WTC11 (cell line): ENCODE data around the gene COPS3. TPM values are rescaled to one million over a fixed set of nuclear protein-coding genes. Genes with fewer than 3 reads are reported as not detected.

Experiments used
- ATAC-seq: fragments of 200-7000 bp; cut with Tn5 transposase; 2 replicates; pipeline ENCODE4 v1.10.0; 2021; ENCODE audit warnings: mild to moderate bottlenecking, moderate library complexity
- CTCF ChIA-PET: fragments of 300-600 bp; sonication (Branson Sonifier 250); formaldehyde crosslinking; loops from one replicate; lab custom pipeline; 2021; ENCODE audit warnings: antibody characterized with exemption; lab: Charles Lee
- POLR2A ChIA-PET: fragments of 350-600 bp; sonication (Branson Sonifier 250); formaldehyde crosslinking; loops from one replicate; lab custom pipeline; 2021; ENCODE audit warnings: antibody characterized with exemption; lab: Charles Lee
- DNase-seq: peaks from one replicate; pipeline ENCODE4 v3.0.0; 2021; ENCODE audit warnings: low spot score
- H3K27ac Mint-ChIP-seq: 2 replicates; pipeline ENCODE4 v1.8.0; 2021; ENCODE audit warnings: mixed read lengths
- H3K27me3 Mint-ChIP-seq: 2 replicates; pipeline ENCODE4 v1.8.0; 2021; ENCODE audit warnings: low read depth, mild to moderate bottlenecking, moderate library complexity, mixed read lengths
- H3K36me3 Mint-ChIP-seq: 2 replicates; pipeline ENCODE4 v1.8.0; 2021; ENCODE audit warnings: mixed read lengths
- H3K4me1 Mint-ChIP-seq: 2 replicates; pipeline ENCODE4 v1.8.0; 2022; ENCODE audit warnings: mixed read lengths
- H3K4me3 Mint-ChIP-seq: 2 replicates; pipeline ENCODE4 v1.8.0; 2021; ENCODE audit warnings: mild to moderate bottlenecking, moderate library complexity, mixed read lengths
- H3K9me3 Mint-ChIP-seq: 2 replicates; pipeline ENCODE4 v1.8.0; 2021; ENCODE audit warnings: mixed read lengths
- CREB1 ChIP-seq: sonication (generic); formaldehyde crosslinking; IDR thresholded peaks from 2 replicates; pipeline ENCODE4 v1.8.0; 2023; ENCODE audit warnings: mild to moderate bottlenecking, missing genetic modification reagents
- CTCF ChIP-seq: fragments of 200-600 bp; IDR thresholded peaks from 2 replicates; pipeline ENCODE4 v1.8.0; 2022; ENCODE audit warnings: antibody characterized with exemption
- HMGXB4 ChIP-seq: sonication (generic); formaldehyde crosslinking; IDR thresholded peaks from 2 replicates; pipeline ENCODE4 v1.8.1; 2023; ENCODE audit warnings: mild to moderate bottlenecking, moderate library complexity, missing genetic modification reagents
- MLX ChIP-seq: sonication (generic); formaldehyde crosslinking; IDR thresholded peaks from 2 replicates; pipeline ENCODE4 v1.8.1; 2023; ENCODE audit warnings: mild to moderate bottlenecking, missing genetic modification reagents, moderate library complexity
- MXD4 ChIP-seq: fragments of 250-450 bp; sonication (Bioruptor Pico); IDR thresholded peaks from 2 replicates; pipeline ENCODE4 v1.8.0; 2021; ENCODE audit warnings: mild to moderate bottlenecking, moderate library complexity, borderline replicate concordance
- NFATC4 ChIP-seq: fragments of 250-450 bp; sonication (Bioruptor Pico); IDR thresholded peaks from 2 replicates; pipeline ENCODE4 v1.9.0; 2021; ENCODE audit warnings: mild to moderate bottlenecking
- NFE2L1 ChIP-seq: sonication (generic); formaldehyde crosslinking; IDR thresholded peaks from 2 replicates; pipeline ENCODE4 v1.8.1; 2023; ENCODE audit warnings: missing genetic modification reagents
- RELA ChIP-seq: sonication (generic); formaldehyde crosslinking; IDR thresholded peaks from 2 replicates; pipeline ENCODE4 v1.8.1; 2022; ENCODE audit warnings: missing genetic modification reagents, mild to moderate bottlenecking, borderline replicate concordance
- SMAD3 ChIP-seq: sonication (generic); formaldehyde crosslinking; IDR thresholded peaks from 2 replicates; pipeline ENCODE4 v1.8.0; 2022; ENCODE audit warnings: missing genetic modification reagents, mild to moderate bottlenecking, borderline replicate concordance
- SOX15 ChIP-seq: fragments of 250-450 bp; sonication (Bioruptor Pico); IDR thresholded peaks from 2 replicates; pipeline ENCODE4 v1.9.0; 2021; ENCODE audit warnings: mild to moderate bottlenecking
- TP53 ChIP-seq: sonication (generic); formaldehyde crosslinking; IDR thresholded peaks from 2 replicates; pipeline ENCODE4 v1.8.1; 2023; ENCODE audit warnings: mild to moderate bottlenecking, missing genetic modification reagents
- USF2 ChIP-seq: sonication (generic); formaldehyde crosslinking; IDR thresholded peaks from 2 replicates; pipeline ENCODE4 v1.8.1; 2023; ENCODE audit warnings: mild to moderate bottlenecking, missing genetic modification reagents, moderate library complexity
- ZNF263 ChIP-seq: sonication (generic); formaldehyde crosslinking; IDR thresholded peaks from 2 replicates; pipeline ENCODE4 v1.8.1; 2022; ENCODE audit warnings: low read depth, mild to moderate bottlenecking, moderate library complexity, missing genetic modification reagents
- ZNF281 ChIP-seq: sonication (generic); formaldehyde crosslinking; IDR thresholded peaks from 2 replicates; pipeline ENCODE4 v1.8.0; 2023; ENCODE audit warnings: mild to moderate bottlenecking, missing genetic modification reagents
- ZNF425 ChIP-seq: fragments of 250-450 bp; sonication (Bioruptor Pico); conservative IDR thresholded peaks from 2 replicates; pipeline ENCODE4 v1.9.0; 2021; ENCODE audit warnings: mild to moderate bottlenecking
- total RNA-seq: library from RNA; stranded (reverse); gene quantifications from 3 replicates; pipeline ENCODE4 v1.2.3, GENCODE V29; 2021
- TF ChIP-seq, protein P1 (sequence below): sonication (generic); formaldehyde crosslinking; IDR thresholded peaks from 2 replicates; pipeline ENCODE4 v1.8.0; 2022; ENCODE audit warnings: mild to moderate bottlenecking, missing genetic modification reagents
- TF ChIP-seq, protein P2 (sequence below): fragments of 250-450 bp; sonication (Bioruptor Pico); IDR thresholded peaks from 2 replicates; pipeline ENCODE4 v1.9.0; 2021; ENCODE audit warnings: mild to moderate bottlenecking, borderline replicate concordance

The COPS3 gene
- total RNA-seq, 1 experiment from 2014 or later: 78.3 TPM

DNA sequence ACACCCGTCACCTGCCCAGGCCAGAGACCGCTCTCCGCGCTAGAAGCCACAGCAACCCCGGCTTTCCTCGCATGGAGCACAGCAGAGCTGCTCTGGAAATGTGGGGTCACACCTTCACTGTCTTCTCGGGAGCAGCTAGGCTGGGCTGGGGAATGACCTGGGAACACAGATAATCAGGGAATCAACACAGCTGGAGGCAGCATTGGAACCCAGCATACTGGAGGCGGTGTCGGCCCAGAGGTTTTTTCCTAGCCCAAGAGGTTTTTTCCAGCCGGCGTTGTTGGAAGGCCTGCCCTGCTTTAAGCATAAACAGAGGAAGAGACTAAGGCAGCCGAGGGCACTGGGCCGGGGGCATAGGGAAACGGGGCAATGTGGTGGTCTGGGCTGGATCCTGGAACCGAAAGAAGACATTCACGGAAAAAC is 74.1 kb downstream of the COPS3 start:
- Mint-ChIP-seq H3K4me3 (peak overlapping the region; percentile 22; the same call in 1 of the 2 replicates), H3K36me3 (no peaks in the 10 kb centered on the region)

GRCh38 chr17:17206124-17206912 is 74.7 kb downstream of the COPS3 start, which contains the start of gene PLD6:
Gene PLD6, minus strand, starts transcription at chr17:17206333. Its CDS starts 47 bp downstream, at chr17:17206286.
- Mint-ChIP-seq H3K27me3 (peaks cover 7% of the 10 kb centered on the region), H3K27ac (no peak within 1 kb of the TSS), H3K36me3 (no peaks in the 10 kb centered on the region), H3K4me3 (peak within 1 kb of the TSS; percentile 68), H3K9me3 (no peaks in the 10 kb centered on the region), H3K4me1 (no peaks in the 10 kb centered on the region)
- CTCF ChIA-PET: interaction anchor here (1.7 to 3.2 kb wide), 2 partner anchors 64 to 215 kb away, joined by 7 to 14 read pairs; no protein-coding TSS in a partner anchor
- peak; percentile 56 for ATAC-seq
- POLR2A ChIA-PET: no interaction called here
- DNase-seq: peak; percentile 70
- TF ChIP-seq CREB1 (CRISPR knock-in tag) (no peak), SMAD3 (CRISPR knock-in tag) (peak; percentile 42; the same call in 1 of the 2 replicates), NFATC4 (CRISPR knock-in tag) (peak; percentile 60; the same call in 1 of the 2 replicates), RELA (CRISPR knock-in tag) (no peak), CTCF (no peak), ZNF425 (no peak), ZNF263 (CRISPR knock-in tag) (no peak), HMGXB4 (CRISPR knock-in tag) (no peak; the same call in none of the 2 replicates), USF2 (CRISPR knock-in tag) (peak; percentile 88), MLX (CRISPR knock-in tag) (no peak), MXD4 (CRISPR knock-in tag) (no peak), NFE2L1 (CRISPR knock-in tag) (peak; percentile 8; the same call in 1 of the 2 replicates), ZNF281 (CRISPR knock-in tag) (no peak), TP53 (peak; percentile 78; the same call in 1 of the 2 replicates)
- TF ChIP-seq, protein P1, sequence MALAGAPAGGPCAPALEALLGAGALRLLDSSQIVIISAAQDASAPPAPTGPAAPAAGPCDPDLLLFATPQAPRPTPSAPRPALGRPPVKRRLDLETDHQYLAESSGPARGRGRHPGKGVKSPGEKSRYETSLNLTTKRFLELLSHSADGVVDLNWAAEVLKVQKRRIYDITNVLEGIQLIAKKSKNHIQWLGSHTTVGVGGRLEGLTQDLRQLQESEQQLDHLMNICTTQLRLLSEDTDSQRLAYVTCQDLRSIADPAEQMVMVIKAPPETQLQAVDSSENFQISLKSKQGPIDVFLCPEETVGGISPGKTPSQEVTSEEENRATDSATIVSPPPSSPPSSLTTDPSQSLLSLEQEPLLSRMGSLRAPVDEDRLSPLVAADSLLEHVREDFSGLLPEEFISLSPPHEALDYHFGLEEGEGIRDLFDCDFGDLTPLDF (CRISPR knock-in tag): no peak
- TF ChIP-seq, protein P2, sequence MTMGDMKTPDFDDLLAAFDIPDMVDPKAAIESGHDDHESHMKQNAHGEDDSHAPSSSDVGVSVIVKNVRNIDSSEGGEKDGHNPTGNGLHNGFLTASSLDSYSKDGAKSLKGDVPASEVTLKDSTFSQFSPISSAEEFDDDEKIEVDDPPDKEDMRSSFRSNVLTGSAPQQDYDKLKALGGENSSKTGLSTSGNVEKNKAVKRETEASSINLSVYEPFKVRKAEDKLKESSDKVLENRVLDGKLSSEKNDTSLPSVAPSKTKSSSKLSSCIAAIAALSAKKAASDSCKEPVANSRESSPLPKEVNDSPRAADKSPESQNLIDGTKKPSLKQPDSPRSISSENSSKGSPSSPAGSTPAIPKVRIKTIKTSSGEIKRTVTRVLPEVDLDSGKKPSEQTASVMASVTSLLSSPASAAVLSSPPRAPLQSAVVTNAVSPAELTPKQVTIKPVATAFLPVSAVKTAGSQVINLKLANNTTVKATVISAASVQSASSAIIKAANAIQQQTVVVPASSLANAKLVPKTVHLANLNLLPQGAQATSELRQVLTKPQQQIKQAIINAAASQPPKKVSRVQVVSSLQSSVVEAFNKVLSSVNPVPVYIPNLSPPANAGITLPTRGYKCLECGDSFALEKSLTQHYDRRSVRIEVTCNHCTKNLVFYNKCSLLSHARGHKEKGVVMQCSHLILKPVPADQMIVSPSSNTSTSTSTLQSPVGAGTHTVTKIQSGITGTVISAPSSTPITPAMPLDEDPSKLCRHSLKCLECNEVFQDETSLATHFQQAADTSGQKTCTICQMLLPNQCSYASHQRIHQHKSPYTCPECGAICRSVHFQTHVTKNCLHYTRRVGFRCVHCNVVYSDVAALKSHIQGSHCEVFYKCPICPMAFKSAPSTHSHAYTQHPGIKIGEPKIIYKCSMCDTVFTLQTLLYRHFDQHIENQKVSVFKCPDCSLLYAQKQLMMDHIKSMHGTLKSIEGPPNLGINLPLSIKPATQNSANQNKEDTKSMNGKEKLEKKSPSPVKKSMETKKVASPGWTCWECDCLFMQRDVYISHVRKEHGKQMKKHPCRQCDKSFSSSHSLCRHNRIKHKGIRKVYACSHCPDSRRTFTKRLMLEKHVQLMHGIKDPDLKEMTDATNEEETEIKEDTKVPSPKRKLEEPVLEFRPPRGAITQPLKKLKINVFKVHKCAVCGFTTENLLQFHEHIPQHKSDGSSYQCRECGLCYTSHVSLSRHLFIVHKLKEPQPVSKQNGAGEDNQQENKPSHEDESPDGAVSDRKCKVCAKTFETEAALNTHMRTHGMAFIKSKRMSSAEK: no peak

More for the DNA sequence above, 74.1 kb downstream of the COPS3 start:
- CTCF ChIA-PET: interaction anchor here (1.7 to 3.2 kb wide), 2 partner anchors 65 to 215 kb away, joined by 7 to 14 read pairs; no protein-coding TSS in a partner anchor
- POLR2A ChIA-PET: no interaction called here
- peaks cover 7% of the 10 kb centered on the region for H3K27me3 Mint-ChIP-seq
- ATAC-seq: no peak
- H3K27ac Mint-ChIP-seq: no peak overlapping the region
- no peak for TF ChIP-seq SOX15 (CRISPR knock-in tag)
- no peaks in the 10 kb centered on the region for H3K9me3 Mint-ChIP-seq
- no peaks in the 10 kb centered on the region for H3K4me1 Mint-ChIP-seq
- no peak for DNase-seq
